K562 (cell line): ENCODE measurements around the gene FASN. TPM values are rescaled to one million over a fixed set of nuclear protein-coding genes. Genes with fewer than 3 reads are reported as not detected.

Experiments
- ATAC-seq: fragments of 200-7000 bp; cut with Tn5 transposase; 3 replicates; pipeline ENCODE4 v1.9.1; 2020; ENCODE audit warnings: moderate library complexity
- BruUV-seq: library from RNA; stranded (reverse); fragments of 400-500 nt; replicated peaks from 2 replicates; lab custom pipeline; 2021; lab: Mats Ljungman, UMichigan
- CTCF ChIA-PET: fragments of 300-600 bp; formaldehyde crosslinking; extraction: SDS; loops from one replicate; lab custom pipeline; 2021; ENCODE audit warnings: low intra/inter-chr PET ratio; lab: Yijun Ruan, JAX
- POLR2A ChIA-PET: fragments of 300-600, 350-650 bp; sonication (Branson Sonifier 250); formaldehyde crosslinking; extraction: SDS; loops from one replicate; lab custom pipeline; 2021; ENCODE audit warnings: antibody characterized with exemption, inconsistent platforms; lab: Yijun Ruan, JAX
- DNase-seq, 4 experiments: peaks; one replicate each; pipeline versions ENCODE4 v3.0.0 to v3.0.0-alpha.2; 2011 to 2018; ENCODE audit warnings: low spot score in 3 of 4, mixed read lengths in 3 of 4; ENCODE audit errors: extremely low read depth in 1 of 4
- FAIRE-seq: peaks from 2 replicates; lab custom pipeline; 2011; peaks lifted over from hg19 to GRCh38; lab: Jason Lieb, UNC
- H2AFZ ChIP-seq: 2 replicates; pipeline ENCODE4 v1.6.0; 2011; ENCODE audit warnings: low read depth, low read length, control low read depth, inconsistent platforms
- H3K27ac ChIP-seq: fragments of 200-600 bp; 3 replicates; pipeline ENCODE4 v1.8.0; 2011; ENCODE audit warnings: low read depth, mild to moderate bottlenecking, control low read depth, inconsistent platforms, low read length, moderate library complexity, mixed read lengths; ENCODE audit errors: extremely low read depth
- H3K27me3 ChIP-seq, 2 experiments: fragments of 300-600 bp in 1 of 2; 2 replicates in 1 of 2; 3 replicates in 1 of 2; pipeline versions ENCODE4 v1.6.0 to v1.8.0; 2011; ENCODE audit warnings: inconsistent platforms in 2 of 2, low read length in 2 of 2, mild to moderate bottlenecking in 1 of 2, mixed read lengths in 1 of 2, moderate library complexity in 1 of 2; ENCODE audit not compliant: control insufficient read depth in 2 of 2, insufficient read depth in 2 of 2
- H3K36me3 ChIP-seq: fragments of 300-600 bp; 3 replicates; pipeline ENCODE4 v1.8.0; 2011; ENCODE audit warnings: mild to moderate bottlenecking, low read length, inconsistent platforms; ENCODE audit not compliant: control insufficient read depth, insufficient read depth
- H3K4me1 ChIP-seq, 2 experiments: fragments of 200-600 bp in 1 of 2; replicated peaks in 1 of 2; 2 replicates in 1 of 2; 3 replicates in 1 of 2; pipeline versions ENCODE4 v1.5.1 to v1.8.0; 2011; ENCODE audit warnings: inconsistent platforms in 2 of 2, low read length in 2 of 2, mild to moderate bottlenecking in 1 of 2, mixed read lengths in 1 of 2, moderate library complexity in 1 of 2; ENCODE audit not compliant: control insufficient read depth in 2 of 2, insufficient read depth in 2 of 2
- H3K4me2 ChIP-seq: 2 replicates; pipeline ENCODE4 v1.6.1; 2011; ENCODE audit warnings: low read length, control low read depth, inconsistent platforms, mixed read lengths; ENCODE audit not compliant: insufficient read depth
- H3K4me3 ChIP-seq: fragments of 200-600 bp; sonication (generic), shearing (Covaris generic); 2 replicates; pipeline ENCODE4 v1.5.1; 2016; ENCODE audit warnings: control low read depth, inconsistent platforms
- H3K79me2 ChIP-seq: fragments of 200-600 bp; 3 replicates; pipeline ENCODE4 v1.8.0; 2011; ENCODE audit warnings: low read length, inconsistent platforms; ENCODE audit not compliant: control insufficient read depth, insufficient read depth
- H3K9ac ChIP-seq, 2 experiments: 2 replicates each; pipeline versions ENCODE4 v1.6.0 to v1.6.1; 2011; ENCODE audit warnings: low read depth in 2 of 2, low read length in 2 of 2, control low read depth in 1 of 2, inconsistent platforms in 1 of 2, mild to moderate bottlenecking in 1 of 2, mixed read lengths in 1 of 2; ENCODE audit not compliant: insufficient read depth in 1 of 2
- H3K9me1 ChIP-seq: one replicate; pipeline ENCODE4 v1.6.0; 2011; ENCODE audit warnings: inconsistent platforms, mild to moderate bottlenecking, low read length, moderate library complexity; ENCODE audit not compliant: control insufficient read depth, insufficient read depth
- H3K9me3 ChIP-seq: replicated peaks from 2 replicates; pipeline ENCODE4 v1.5.1; 2011; ENCODE audit warnings: low read depth, low read length, inconsistent platforms; ENCODE audit not compliant: control insufficient read depth, insufficient read depth
- H4K20me1 ChIP-seq: replicated peaks from 2 replicates; pipeline ENCODE4 v1.6.1; 2011; ENCODE audit warnings: low read length, inconsistent platforms, mixed read lengths; ENCODE audit not compliant: control insufficient read depth, insufficient read depth
- CXXC5 ChIP-seq: fragments of 250-450 bp; sonication (Bioruptor Pico); IDR thresholded peaks from 2 replicates; pipeline ENCODE4 v1.8.0; 2022; ENCODE audit warnings: inconsistent platforms, mild to moderate bottlenecking, moderate library complexity
- ETV1 ChIP-seq: fragments of 450-650 bp; conservative IDR thresholded peaks from 2 replicates; pipeline ENCODE4 v1.6.1; 2016; ENCODE audit warnings: missing genetic modification characterization, control low read depth, low read depth, missing compliant biosample characterization
- JUNB ChIP-seq: fragments of 450-650 bp; formaldehyde crosslinking; conservative IDR thresholded peaks from 2 replicates; pipeline ENCODE4 v1.4.0; 2020; ENCODE audit warnings: mild to moderate bottlenecking
- KDM5B ChIP-seq: fragments of 200-600 bp; sonication (generic); IDR thresholded peaks from 2 replicates; pipeline ENCODE4 v1.6.1; 2012; ENCODE audit warnings: low read depth, mild to moderate bottlenecking, moderate library complexity, low read length, control low read depth, inconsistent platforms; ENCODE audit not compliant: insufficient replicate concordance
- MCM3 ChIP-seq: fragments of 450-650 bp; IDR thresholded peaks from 2 replicates; pipeline ENCODE4 v1.6.1; 2016
- NFIX ChIP-seq: fragments of 250-450 bp; sonication (Bioruptor Pico); IDR thresholded peaks from 2 replicates; pipeline ENCODE4 v1.4.0; 2020; ENCODE audit warnings: low read depth, mild to moderate bottlenecking, moderate library complexity
- SMAD4 ChIP-seq: fragments of 250-450 bp; sonication (Bioruptor Pico); conservative IDR thresholded peaks from 2 replicates; pipeline ENCODE4 v1.8.0; 2021; ENCODE audit warnings: inconsistent platforms, mild to moderate bottlenecking, moderate library complexity
- ZNF584 ChIP-seq: fragments of 200-800 bp; sonication (Bioruptor generic); IDR thresholded peaks from 2 replicates; pipeline ENCODE4 v1.6.1; 2016; ENCODE audit warnings: low read depth, mild to moderate bottlenecking, missing genetic modification characterization, missing compliant biosample characterization
- ZNF589 ChIP-seq: fragments of 200-800 bp; sonication (Bioruptor generic); IDR thresholded peaks from 2 replicates; pipeline ENCODE4 v1.6.1; 2016; ENCODE audit warnings: low read depth, missing genetic modification characterization, missing compliant biosample characterization
- ZNF639 ChIP-seq, 2 experiments: fragments of 200-800 bp in 1 of 2; sonication (Bioruptor generic) in 1 of 2; sonication (generic) in 1 of 2; formaldehyde crosslinking in 1 of 2; IDR thresholded peaks in 1 of 2; conservative IDR thresholded peaks in 1 of 2; 2 replicates each; pipeline versions ENCODE4 v1.5.0 to v1.6.1; 2016 to 2020; ENCODE audit warnings: missing compliant biosample characterization in 1 of 2, missing genetic modification characterization in 1 of 2, missing genetic modification reagents in 1 of 2
- ZNF778 ChIP-seq: fragments of 450-650 bp; formaldehyde crosslinking; IDR thresholded peaks from 2 replicates; pipeline ENCODE4 v1.4.0; 2020; ENCODE audit warnings: mild to moderate bottlenecking, moderate library complexity
- WGBS: fragments of 100-300 bp; shearing (Covaris generic); methylation state at CpG from one replicate; pipeline ENCODE4 v1.1.6; 2016; ENCODE audit warnings: low coverage, mixed read lengths; ENCODE audit not compliant: insufficient coverage; ENCODE audit errors: missing lambda C conversion rate; 5-methylcytosine and 5-hydroxymethylcytosine counted together
- in situ Hi-C: fragments of 300-500 bp; cut with MboI; formaldehyde crosslinking; loops from 4 replicates; pipeline ENCODE4 v1.15.0; 2018; ENCODE audit warnings: inconsistent platforms, mixed read lengths
- intact Hi-C: fragments of 100-400 bp; cut with micrococcal nuclease; formaldehyde crosslinking; loops from 2 replicates; pipeline ENCODE4 v1.14.2; 2022
- polyA plus RNA-seq, 8 experiments: library from polyadenylated mRNA; depleted of rRNA in 4 of 8; stranded (reverse) in 5 of 8; unstranded in 3 of 8; fragments of >200 nt; fragmentation: Nextera tagmentation in 2 of 8; fragmentation: Illumina TruSeq in 1 of 8; extraction: Ambion mirVana in 2 of 8; extraction: Trizol in 1 of 8; gene quantifications; 2 replicates each; pipeline versions ENCODE4 v1.2.1 to v1.2.3, GENCODE V29; 2011 to 2014; ENCODE audit warnings: inconsistent platforms in 1 of 8, missing spikeins in 1 of 8
- total RNA-seq, 7 experiments: library from RNA; depleted of rRNA in 6 of 7; stranded (reverse); fragments of >200 nt in 6 of 7; fragmentation: Illumina TruSeq in 2 of 7; extraction: Trizol in 2 of 7; gene quantifications; 2 replicates each; pipeline versions ENCODE4 v1.2.1 to v1.2.3, GENCODE V29; 2011 to 2021; ENCODE audit warnings: low replicate concordance in 1 of 7
- TF ChIP-seq, protein P1 (sequence below): sonication (generic); formaldehyde crosslinking; IDR thresholded peaks from 2 replicates; pipeline ENCODE4 v1.8.1; 2023; ENCODE audit warnings: mild to moderate bottlenecking, missing genetic modification reagents
- TF ChIP-seq, protein P2 (sequence below): fragments of 200-800 bp; sonication (Bioruptor generic); IDR thresholded peaks from 2 replicates; pipeline ENCODE4 v1.6.1; 2017; ENCODE audit warnings: missing genetic modification characterization, missing compliant biosample characterization

FASN gene
- total and polyA plus RNA-seq, 9 of the 15 experiments (the other 6 are each of a cell fraction or from before 2014, with no cell fraction given), result 0.15 to 663 (median 49.9) TPM

- intact Hi-C loops, result no loop called here
- Histone ChIP-seq H3K27me3 (no peaks in the 10 kb centered on the region; a peak in 1 of 5 replicates), H3K4me2 (no peak overlapping the region), H3K9me1 (peaks cover 10% of the 10 kb centered on the region), H3K27ac (peak overlapping the region; percentile 42; the same call in 2 of the 3 replicates), H3K9me3 (no peaks in the 10 kb centered on the region), H3K9ac (peak overlapping the region; percentile 32 to 74; a peak in 3 of 4 replicates), H3K79me2 (peaks cover 2% of the 10 kb centered on the region; the same call in 1 of the 3 replicates), H3K36me3 (peaks cover 7% of the 10 kb centered on the region; the same call in 2 of the 3 replicates), H3K4me3 (no peak overlapping the region), H3K4me1 (peaks cover 54 to 55% of the 10 kb centered on the region in 2 experiments), H2AFZ (peak overlapping the region; percentile 52; the same call in 1 of the 2 replicates), H4K20me1 (no peaks in the 10 kb centered on the region; the same call in 1 of the 2 replicates)
- FAIRE-seq (no peak), DNase-seq (peak in 1 of 4 experiments; percentile 54), ATAC-seq (peak; percentile 27; the same call in 2 of the 3 replicates)
- in situ Hi-C loops, result no loop called here
- ChIA-PET CTCF (interaction anchor here (0.6 kb wide), 1 partner anchor 99 kb away, joined by 4 read pairs; the partner anchor contains the start of gene LRRC45), POLR2A (interaction anchor here (0.7 to 0.9 kb wide), 4 partner anchors 9 to 139 kb away, joined by 3 to 4 read pairs (median 4); partner anchors contain the start of gene FASN)
- 60% methylated on average over 30 of the region's 32 CpGs for WGBS
- BruUV-seq, result no TSS peak
- TF ChIP-seq SMAD4 (CRISPR knock-in tag), result 0 out of 2 replicates have a peak, but pooled peaks have one; percentile 46
- no peak for TF ChIP-seq KDM5B
- TF ChIP-seq ZNF778 (CRISPR knock-in tag), result no peak
- peak; percentile 30; the same call in 1 of the 2 replicates for TF ChIP-seq CXXC5 (CRISPR knock-in tag)
- TF ChIP-seq, protein P1, sequence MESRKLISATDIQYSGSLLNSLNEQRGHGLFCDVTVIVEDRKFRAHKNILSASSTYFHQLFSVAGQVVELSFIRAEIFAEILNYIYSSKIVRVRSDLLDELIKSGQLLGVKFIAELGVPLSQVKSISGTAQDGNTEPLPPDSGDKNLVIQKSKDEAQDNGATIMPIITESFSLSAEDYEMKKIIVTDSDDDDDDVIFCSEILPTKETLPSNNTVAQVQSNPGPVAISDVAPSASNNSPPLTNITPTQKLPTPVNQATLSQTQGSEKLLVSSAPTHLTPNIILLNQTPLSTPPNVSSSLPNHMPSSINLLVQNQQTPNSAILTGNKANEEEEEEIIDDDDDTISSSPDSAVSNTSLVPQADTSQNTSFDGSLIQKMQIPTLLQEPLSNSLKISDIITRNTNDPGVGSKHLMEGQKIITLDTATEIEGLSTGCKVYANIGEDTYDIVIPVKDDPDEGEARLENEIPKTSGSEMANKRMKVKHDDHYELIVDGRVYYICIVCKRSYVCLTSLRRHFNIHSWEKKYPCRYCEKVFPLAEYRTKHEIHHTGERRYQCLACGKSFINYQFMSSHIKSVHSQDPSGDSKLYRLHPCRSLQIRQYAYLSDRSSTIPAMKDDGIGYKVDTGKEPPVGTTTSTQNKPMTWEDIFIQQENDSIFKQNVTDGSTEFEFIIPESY (CRISPR knock-in tag), result 0 out of 2 replicates have a peak, but pooled peaks have one; percentile 7
- TF ChIP-seq, protein P2, sequence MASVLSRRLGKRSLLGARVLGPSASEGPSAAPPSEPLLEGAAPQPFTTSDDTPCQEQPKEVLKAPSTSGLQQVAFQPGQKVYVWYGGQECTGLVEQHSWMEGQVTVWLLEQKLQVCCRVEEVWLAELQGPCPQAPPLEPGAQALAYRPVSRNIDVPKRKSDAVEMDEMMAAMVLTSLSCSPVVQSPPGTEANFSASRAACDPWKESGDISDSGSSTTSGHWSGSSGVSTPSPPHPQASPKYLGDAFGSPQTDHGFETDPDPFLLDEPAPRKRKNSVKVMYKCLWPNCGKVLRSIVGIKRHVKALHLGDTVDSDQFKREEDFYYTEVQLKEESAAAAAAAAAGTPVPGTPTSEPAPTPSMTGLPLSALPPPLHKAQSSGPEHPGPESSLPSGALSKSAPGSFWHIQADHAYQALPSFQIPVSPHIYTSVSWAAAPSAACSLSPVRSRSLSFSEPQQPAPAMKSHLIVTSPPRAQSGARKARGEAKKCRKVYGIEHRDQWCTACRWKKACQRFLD (CRISPR knock-in tag), result 0 out of 2 replicates have a peak, but pooled peaks have one; percentile 32
- peak; percentile 54; the same call in 1 of the 2 replicates for TF ChIP-seq ETV1 (tag)
- peak in 1 of 2 experiments; percentile 55; a peak in 1 of 4 replicates for TF ChIP-seq ZNF639 (CRISPR knock-in tag; conservative IDR thresholded peaks at IDR 0.05 in 1 of 2, IDR thresholded peaks at IDR 0.05 in 1 of 2)
- TF ChIP-seq MCM3, result no peak
- no peak for TF ChIP-seq NFIX (CRISPR knock-in tag)
- peak; percentile 68; the same call in 1 of the 2 replicates for TF ChIP-seq ZNF589 (CRISPR knock-in tag)
- no peak for TF ChIP-seq ZNF584 (CRISPR knock-in tag)
- TF ChIP-seq JUNB (CRISPR knock-in tag), result no peak
These were observed 23.9 kb upstream of the FASN start for GRCh38 chr17:82121660-82122629.
